Sigmoid colon (tissue), 4 donors: ENCODE results near the gene ENTREP3.
"Not testable (repeated sequence)": the region's sequence is repeated elsewhere in the genome, so short reads cannot be mapped to it uniquely, and the experiment has no call there.

ENCODE experiments used
- EP300 ChIP-seq, 4 donors: sonication (generic); formaldehyde crosslinking; IDR thresholded peaks; one replicate each; pipeline ENCODE4 v1.6.1; 2017; ENCODE audit warnings: antibody characterized with exemption in 4 of 4
- POLR2A ChIP-seq, 2 donors: fragments of 450-650 bp; IDR thresholded peaks; one replicate each; pipeline ENCODE4 v1.6.1; 2016; ENCODE audit warnings: antibody characterized with exemption in 2 of 2, mild to moderate bottlenecking in 2 of 2, moderate library complexity in 2 of 2
- POLR2AphosphoS5 ChIP-seq, 4 donors: sonication (generic); formaldehyde crosslinking; IDR thresholded peaks; one replicate each; pipeline ENCODE4 v1.6.1; 2017; ENCODE audit warnings: antibody characterized with exemption in 4 of 4
- TF ChIP-seq, protein P1 (sequence below), 4 experiments: fragments of 450-650 bp in 3 of 4; fragments of 200-600 bp in 1 of 4; IDR thresholded peaks; one replicate each; pipeline ENCODE4 v1.5.1; 2016 to 2019; ENCODE audit warnings: antibody characterized with exemption in 4 of 4, mild to moderate bottlenecking in 3 of 4, moderate library complexity in 2 of 4

DNA sequence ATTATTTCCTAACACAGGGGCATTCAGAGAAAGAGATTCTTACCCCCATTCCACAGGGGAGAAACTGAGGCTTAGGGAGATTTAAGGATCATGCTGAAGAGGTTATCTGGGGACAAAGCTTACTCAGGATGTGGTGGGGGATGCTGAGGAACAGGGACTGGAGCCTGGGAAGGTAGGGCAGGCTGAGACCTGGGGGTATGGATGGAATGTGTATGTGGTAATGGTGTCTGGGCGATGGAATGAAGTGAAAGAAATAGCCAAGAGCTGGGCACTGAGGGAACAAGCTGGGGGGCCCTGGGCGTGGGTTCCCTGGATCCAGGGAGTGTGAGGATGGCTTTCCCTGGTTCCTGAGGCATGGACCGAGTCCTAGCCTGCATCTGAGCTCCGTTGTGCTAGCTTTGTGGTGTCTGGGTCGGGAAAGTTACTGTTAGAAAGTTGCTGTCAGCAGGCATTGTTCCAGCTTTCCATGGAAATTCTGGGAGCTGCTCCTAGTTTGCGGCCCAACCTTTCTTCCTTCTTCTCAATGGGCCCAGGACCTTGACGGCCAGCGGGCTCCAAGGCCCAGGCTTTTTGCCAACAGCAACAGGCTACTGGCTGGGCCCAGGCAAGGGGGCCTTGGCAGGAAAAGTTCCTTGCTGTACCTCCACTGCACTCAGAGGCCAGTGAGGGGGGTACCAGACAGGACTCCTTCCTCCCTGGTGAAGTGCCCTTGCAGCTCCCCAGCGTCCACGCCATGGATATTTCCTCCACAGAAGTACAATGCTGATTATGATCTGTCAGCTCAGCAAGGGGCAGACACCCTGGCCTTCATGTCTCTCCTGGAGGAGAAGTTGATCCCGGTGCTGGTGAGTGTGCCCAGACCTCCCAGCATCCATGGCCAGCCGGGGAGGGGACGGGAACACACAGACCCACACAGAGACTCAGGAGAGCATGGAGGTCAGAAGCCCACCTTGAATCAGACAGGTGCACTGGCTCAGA, 23.0 kb downstream of the ENTREP3 start:
- TF ChIP-seq, protein P1, sequence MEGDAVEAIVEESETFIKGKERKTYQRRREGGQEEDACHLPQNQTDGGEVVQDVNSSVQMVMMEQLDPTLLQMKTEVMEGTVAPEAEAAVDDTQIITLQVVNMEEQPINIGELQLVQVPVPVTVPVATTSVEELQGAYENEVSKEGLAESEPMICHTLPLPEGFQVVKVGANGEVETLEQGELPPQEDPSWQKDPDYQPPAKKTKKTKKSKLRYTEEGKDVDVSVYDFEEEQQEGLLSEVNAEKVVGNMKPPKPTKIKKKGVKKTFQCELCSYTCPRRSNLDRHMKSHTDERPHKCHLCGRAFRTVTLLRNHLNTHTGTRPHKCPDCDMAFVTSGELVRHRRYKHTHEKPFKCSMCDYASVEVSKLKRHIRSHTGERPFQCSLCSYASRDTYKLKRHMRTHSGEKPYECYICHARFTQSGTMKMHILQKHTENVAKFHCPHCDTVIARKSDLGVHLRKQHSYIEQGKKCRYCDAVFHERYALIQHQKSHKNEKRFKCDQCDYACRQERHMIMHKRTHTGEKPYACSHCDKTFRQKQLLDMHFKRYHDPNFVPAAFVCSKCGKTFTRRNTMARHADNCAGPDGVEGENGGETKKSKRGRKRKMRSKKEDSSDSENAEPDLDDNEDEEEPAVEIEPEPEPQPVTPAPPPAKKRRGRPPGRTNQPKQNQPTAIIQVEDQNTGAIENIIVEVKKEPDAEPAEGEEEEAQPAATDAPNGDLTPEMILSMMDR (IDR thresholded peaks at IDR 0.05), result not testable (repeated sequence)
- TF ChIP-seq POLR2A, POLR2AphosphoS5, EP300 (IDR thresholded peaks at IDR 0.05): not testable (repeated sequence)
